GM23338 (cell line): ENCODE measurements around the gene REV3L.

Source experiments
- JUNB ChIP-seq: IDR thresholded peaks from one replicate; pipeline ENCODE4 v1.6.1; 2016; ENCODE audit warnings: antibody characterized with exemption; ENCODE audit not compliant: unreplicated experiment
- POLR2AphosphoS5 ChIP-seq: IDR thresholded peaks from 2 replicates; pipeline ENCODE4 v1.6.1; 2016; ENCODE audit warnings: antibody characterized with exemption, low read depth
- TF ChIP-seq, protein P1 (sequence below), 2 experiments: fragments of 200-600 bp in 1 of 2; sonication (generic) in 1 of 2; conservative IDR thresholded peaks; 2 replicates each; pipeline versions ENCODE4 v1.5.1 to v1.6.1; 2016 to 2017; ENCODE audit warnings: antibody characterized with exemption in 2 of 2, low read depth in 2 of 2, mild to moderate bottlenecking in 2 of 2, moderate library complexity in 1 of 2

DNA sequence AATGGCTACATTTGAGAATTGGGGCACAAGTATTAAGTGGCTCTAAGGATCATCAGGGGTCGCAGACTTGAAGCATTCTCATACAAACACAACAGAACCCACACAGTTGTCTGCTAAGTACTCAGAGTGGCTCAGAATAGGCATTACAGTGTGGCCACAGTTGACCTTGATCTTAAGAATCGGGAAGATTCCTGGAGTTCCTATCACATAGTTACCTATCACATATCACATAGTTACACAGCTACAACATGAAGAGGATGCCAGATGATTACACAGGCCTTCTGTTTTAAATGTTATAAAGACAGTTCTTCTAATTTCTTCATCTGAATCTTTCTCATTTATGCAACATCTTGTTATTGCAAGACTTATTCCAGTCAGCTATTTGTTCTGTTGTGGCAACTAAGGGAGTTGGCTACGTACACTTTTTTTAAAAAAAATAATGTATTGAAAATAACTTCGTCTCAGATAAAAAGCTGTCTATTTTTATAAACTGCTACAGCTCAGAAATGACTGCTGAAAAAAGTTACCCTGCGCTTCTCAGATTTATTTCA, 129.0 kb downstream of the REV3L start:
- TF ChIP-seq, protein P1, sequence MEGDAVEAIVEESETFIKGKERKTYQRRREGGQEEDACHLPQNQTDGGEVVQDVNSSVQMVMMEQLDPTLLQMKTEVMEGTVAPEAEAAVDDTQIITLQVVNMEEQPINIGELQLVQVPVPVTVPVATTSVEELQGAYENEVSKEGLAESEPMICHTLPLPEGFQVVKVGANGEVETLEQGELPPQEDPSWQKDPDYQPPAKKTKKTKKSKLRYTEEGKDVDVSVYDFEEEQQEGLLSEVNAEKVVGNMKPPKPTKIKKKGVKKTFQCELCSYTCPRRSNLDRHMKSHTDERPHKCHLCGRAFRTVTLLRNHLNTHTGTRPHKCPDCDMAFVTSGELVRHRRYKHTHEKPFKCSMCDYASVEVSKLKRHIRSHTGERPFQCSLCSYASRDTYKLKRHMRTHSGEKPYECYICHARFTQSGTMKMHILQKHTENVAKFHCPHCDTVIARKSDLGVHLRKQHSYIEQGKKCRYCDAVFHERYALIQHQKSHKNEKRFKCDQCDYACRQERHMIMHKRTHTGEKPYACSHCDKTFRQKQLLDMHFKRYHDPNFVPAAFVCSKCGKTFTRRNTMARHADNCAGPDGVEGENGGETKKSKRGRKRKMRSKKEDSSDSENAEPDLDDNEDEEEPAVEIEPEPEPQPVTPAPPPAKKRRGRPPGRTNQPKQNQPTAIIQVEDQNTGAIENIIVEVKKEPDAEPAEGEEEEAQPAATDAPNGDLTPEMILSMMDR (conservative IDR thresholded peaks at IDR 0.05; ENCODE audit: low read depth in 2 of 2): no peak
- TF ChIP-seq JUNB: no peak
- TF ChIP-seq POLR2AphosphoS5: no peak
